Bronchial epithelial cell (primary cell): ENCODE measurements around the gene RIMBP2. TPM values are rescaled to one million over a fixed set of nuclear protein-coding genes. Genes with fewer than 3 reads are reported as not detected.

Experiments used
- DNase-seq: peaks from one replicate; pipeline ENCODE4 v3.0.0-alpha.2; 2010; ENCODE audit warnings: low read depth
- FAIRE-seq: peaks from 2 replicates; lab custom pipeline; 2011; peaks lifted over from hg19 to GRCh38; lab: Jason Lieb, UNC
- H3K27me3 ChIP-seq: 2 replicates; pipeline ENCODE4 v1.5.1; 2011; ENCODE audit warnings: low read length; ENCODE audit not compliant: control insufficient read depth, insufficient read depth
- H3K36me3 ChIP-seq: 2 replicates; pipeline ENCODE4 v1.5.1; 2011; ENCODE audit warnings: low read length; ENCODE audit not compliant: control insufficient read depth, insufficient read depth
- H3K4me3 ChIP-seq: 2 replicates; pipeline ENCODE4 v1.5.1; 2011; ENCODE audit warnings: mild to moderate bottlenecking, low read depth, low read length, control low read depth
- CTCF ChIP-seq: IDR thresholded peaks from 2 replicates; pipeline ENCODE4 v1.5.1; 2011; ENCODE audit warnings: mild to moderate bottlenecking, moderate library complexity, low read length, control low read depth, inconsistent platforms; ENCODE audit not compliant: insufficient read depth, severe bottlenecking
- total RNA-seq: library from RNA; depleted of rRNA; stranded (reverse); fragments of >200 nt; gene quantifications from 2 replicates; pipeline ENCODE4 v1.2.1, GENCODE V29; 2014

The RIMBP2 gene
- total RNA-seq, 1 donor from 2014 or later = not detected

- Histone ChIP-seq H3K27me3 (no peaks in the 10 kb centered on the region), H3K36me3 (no peaks in the 10 kb centered on the region), H3K4me3 (no peak overlapping the region)
- TF ChIP-seq CTCF = no peak
- no peak for DNase-seq
- FAIRE-seq = no peak
Measured at GRCh38 chr12:130625201-130625600, 90.9 kb downstream of the RIMBP2 start.

GRCh38 chr12:130622803-130623202 lies 93.3 kb downstream of the RIMBP2 start:
- no peak for TF ChIP-seq CTCF
- DNase-seq (no peak), FAIRE-seq (no peak)
- Histone ChIP-seq H3K4me3 (no peak overlapping the region), H3K27me3 (no peaks in the 10 kb centered on the region), H3K36me3 (no peaks in the 10 kb centered on the region)

DNA sequence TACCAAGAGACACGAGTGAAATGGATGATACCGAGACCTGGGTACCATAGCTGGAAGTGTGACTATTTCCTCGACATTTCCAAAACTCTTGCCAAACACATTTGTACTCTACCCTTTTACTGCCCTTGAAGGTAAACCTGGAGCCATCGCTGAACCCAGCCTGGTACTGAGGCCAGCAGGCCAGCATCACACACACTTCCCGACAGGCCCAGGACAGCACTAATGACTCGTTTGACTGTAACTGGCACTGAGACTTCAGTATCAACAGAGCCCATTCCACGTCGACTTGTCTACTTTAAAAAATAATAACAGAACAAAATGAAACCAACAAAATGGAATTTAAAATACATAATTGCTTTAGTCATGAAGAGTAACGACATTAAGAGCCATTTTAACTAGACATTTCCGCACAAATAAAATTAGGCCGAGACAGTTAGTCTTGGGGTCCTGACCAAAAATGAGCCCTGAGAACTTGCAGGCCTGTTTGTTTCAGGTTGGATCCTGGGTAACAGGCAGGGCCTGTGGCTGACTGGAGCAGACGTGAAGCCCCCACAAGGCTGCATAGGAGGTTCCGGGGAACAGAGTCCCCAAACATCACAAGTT lies 94.3 kb downstream of the RIMBP2 start:
- TF ChIP-seq CTCF = no peak
- no peak overlapping the region for H3K4me3 ChIP-seq
- no peaks in the 10 kb centered on the region for H3K27me3 ChIP-seq
- DNase-seq (no peak), FAIRE-seq (no peak)
- H3K36me3 ChIP-seq = no peaks in the 10 kb centered on the region

- Histone ChIP-seq H3K36me3 (no peaks in the 10 kb centered on the region), H3K4me3 (no peak overlapping the region), H3K27me3 (no peaks in the 10 kb centered on the region)
- FAIRE-seq = no peak
- TF ChIP-seq CTCF = no peak
- DNase-seq = no peak
Measured at GRCh38 chr12:130620756-130621155, 95.3 kb downstream of the RIMBP2 start.

GRCh38 chr12:130620281-130620680 lies 95.8 kb downstream of the RIMBP2 start:
- TF ChIP-seq CTCF = no peak

More at GRCh38 chr12:130620281-130620680, 95.8 kb downstream of the RIMBP2 start:
- FAIRE-seq (no peak), DNase-seq (no peak)
- Histone ChIP-seq H3K4me3 (no peak overlapping the region), H3K27me3 (no peaks in the 10 kb centered on the region), H3K36me3 (no peaks in the 10 kb centered on the region)
